OCI-LY7 (cell line): ENCODE results near the gene UBE2U.
A peak's percentile ranks its signal among the peaks of the same experiment; 100 is the strongest.

Experiments
- CTCF ChIP-seq: fragments of 200-600 bp; sonication (generic); conservative IDR thresholded peaks from 2 replicates; pipeline ENCODE4 v1.5.1; 2014; ENCODE audit warnings: mild to moderate bottlenecking, antibody characterized with exemption, low read length, moderate library complexity, mixed read lengths
- EZH2phosphoT487 ChIP-seq: fragments of 200-600 bp; sonication (generic); IDR thresholded peaks from 2 replicates; pipeline ENCODE4 v1.6.1; 2018; ENCODE audit warnings: low read depth, borderline replicate concordance, mild to moderate bottlenecking, mixed run types, antibody characterized with exemption, low read length, moderate library complexity, mixed read lengths

GRCh38 chr1:64163970-64164369, 39.5 kb upstream of the UBE2U start:
- TF ChIP-seq CTCF (peak; percentile 43; the same call in 1 of the 2 replicates), EZH2phosphoT487 (no peak)
